Neural progenitor cell (in vitro differentiated cells): Measurements from ENCODE around the gene ARL4A.

ENCODE experiments used
- CTCF ChIP-seq: fragments of 200-600 bp; sonication (generic); IDR thresholded peaks from 2 replicates; pipeline ENCODE4 v1.5.1; 2017; ENCODE audit warnings: antibody characterized with exemption, mild to moderate bottlenecking
- EZH2phosphoT487 ChIP-seq: fragments of 200-600 bp; sonication (generic); IDR thresholded peaks from 2 replicates; pipeline ENCODE4 v1.6.1; 2017; ENCODE audit warnings: antibody characterized with exemption

- TF ChIP-seq CTCF = no peak
- no peak for TF ChIP-seq EZH2phosphoT487
These were observed 31.9 kb downstream of the ARL4A start for GRCh38 chr7:12719141-12719919.
